ENCODE results near the gene FNTB.
A peak's percentile ranks its signal among the peaks of the same experiment; 100 is the strongest.

Gene FNTB

GRCh38 chr14:65092349-65092748 lies 105.7 kb downstream of the FNTB start:
- no peak for DNase-seq

- DNase-seq = no peak
These were observed 109.0 kb downstream of the FNTB start for GRCh38 chr14:65095633-65096205.

GRCh38 chr14:65096323-65097089 lies 109.8 kb downstream of the FNTB start:
- no peak for DNase-seq

- peak; percentile 33 for DNase-seq
These were observed 111.9 kb downstream of the FNTB start for GRCh38 chr14:65098586-65098985.

DNA sequence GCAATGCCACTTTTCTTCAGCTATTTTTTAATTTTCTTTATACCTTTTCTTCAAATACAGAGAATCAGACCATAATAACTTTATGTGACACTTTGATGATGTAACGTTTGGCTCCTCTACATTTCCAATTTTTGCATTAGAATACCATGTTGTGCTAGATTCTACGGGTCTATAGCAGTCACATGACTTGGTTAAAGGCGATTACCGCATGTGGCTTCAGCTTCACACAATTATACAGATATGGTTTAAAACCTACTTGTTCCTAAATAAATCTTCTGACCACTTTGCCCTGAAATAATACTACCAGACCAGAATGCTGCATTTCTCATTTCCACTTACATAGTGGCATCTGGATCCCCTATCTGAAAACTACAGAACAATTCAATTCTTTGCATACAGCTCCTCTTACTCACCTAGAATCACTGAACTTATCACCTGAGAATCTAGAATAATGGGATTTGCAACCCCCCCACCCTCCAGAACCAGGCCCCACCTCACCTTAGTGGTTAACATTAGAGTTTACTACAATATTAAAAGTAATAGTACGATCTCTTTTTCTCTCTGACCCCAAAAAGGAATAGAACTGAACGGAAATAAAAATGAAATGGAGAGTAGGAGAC lies 114.3 kb downstream of the FNTB start:
- DNase-seq = no peak

DNA sequence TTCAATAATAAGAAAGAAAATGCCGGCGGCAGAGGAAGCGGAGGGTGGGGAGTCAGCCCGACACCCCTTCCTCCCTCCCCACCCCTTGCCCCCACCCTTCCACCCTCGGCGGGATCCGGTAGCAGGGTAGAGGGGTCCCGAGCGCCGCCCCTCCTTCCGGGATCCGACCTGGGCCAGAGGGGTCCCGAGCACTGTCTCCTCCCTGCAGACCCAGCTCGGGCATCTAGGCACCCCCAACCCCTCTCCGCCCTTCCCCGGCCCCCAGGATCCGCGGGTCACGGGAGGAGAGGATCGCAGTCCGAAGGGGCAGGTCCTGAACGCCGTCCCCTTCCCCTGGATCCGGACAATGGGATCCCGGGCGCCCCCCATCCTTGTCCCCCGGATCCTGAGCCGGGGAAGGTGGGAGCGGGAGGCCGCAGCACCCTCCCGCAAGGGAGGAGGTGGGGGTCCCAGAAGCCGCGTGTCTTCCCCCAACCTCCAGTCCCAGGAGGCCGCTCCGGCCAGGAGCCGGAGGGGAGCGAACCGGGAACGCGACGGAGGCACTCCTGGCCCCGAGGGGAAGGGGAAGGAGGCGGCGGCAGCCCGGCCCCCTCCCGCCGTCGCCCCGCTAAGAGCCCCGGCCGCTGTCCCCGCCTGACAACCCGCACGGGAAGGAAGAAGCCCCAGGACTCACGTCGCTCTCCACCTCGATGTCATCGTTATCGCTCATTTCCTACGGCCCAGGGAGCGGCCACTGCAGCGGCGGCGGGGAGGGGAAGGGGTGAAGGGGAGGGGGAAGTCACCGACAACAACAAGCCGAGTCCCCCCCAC lies 115.1 kb downstream of the FNTB start:
- no peak for DNase-seq

DNA sequence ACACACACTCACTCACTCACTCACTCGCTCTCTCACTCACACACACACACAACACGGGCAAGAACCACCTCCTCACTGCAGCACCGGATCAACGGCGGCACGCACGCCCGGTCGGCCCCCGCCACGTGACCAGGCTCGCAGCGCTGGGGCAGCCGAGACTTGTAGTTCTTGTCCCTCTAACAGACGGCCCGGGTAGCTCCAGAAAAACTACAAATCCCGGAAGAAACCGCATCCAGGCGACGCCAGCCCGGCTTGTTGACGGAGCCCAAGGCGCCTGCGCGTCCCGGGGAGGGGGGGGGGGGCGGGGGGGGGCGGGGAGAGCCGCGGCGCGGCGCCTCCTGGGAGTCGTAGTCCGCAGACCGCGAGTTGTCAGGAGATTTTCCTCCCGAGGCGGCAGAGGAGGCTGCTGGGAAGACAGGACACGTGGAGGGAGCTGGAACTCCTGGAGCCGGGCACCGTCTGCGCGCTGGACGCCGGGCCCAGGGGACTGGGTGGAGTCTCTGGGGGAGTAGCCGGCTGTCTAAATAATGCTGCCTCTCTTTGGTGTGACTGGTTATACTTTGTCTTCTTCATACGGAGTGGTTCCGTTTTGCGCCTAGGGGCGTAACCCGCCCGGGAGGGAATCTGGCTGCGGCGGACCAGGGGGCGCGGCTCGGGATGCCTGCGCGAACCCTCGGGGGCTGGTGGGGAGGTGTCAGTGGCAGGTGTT lies 115.9 kb downstream of the FNTB start, which contains the start of gene MAX:
Gene MAX (minus strand): TSS at position 77 of the 709 bp plus-strand sequence. CDS start 178 bp downstream, outside the sequence.
- DNase-seq = peak; percentile 99

GRCh38 chr14:65103150-65103760 lies 116.6 kb downstream of the FNTB start:
- DNase-seq = peak; percentile 54

DNA sequence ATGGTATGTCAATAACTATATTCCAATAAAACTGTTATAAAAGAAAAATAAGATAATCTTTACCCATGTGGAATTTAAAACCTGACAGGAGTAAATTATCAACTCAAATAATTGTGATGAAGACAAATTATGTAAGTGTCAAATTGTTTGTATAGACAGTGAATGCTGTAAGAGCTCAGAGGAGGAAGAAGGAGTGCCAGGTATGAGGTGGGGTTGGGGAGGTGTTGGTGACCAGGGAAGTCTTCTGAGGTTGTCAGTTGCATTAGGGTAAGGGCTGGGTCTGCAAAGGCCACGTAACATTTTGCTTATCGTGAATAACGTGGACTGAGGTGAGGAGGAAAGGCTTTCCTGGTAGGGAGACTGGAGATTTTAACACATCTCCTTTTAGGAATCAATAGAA lies 118.1 kb downstream of the FNTB start:
- no peak for DNase-seq

GRCh38 chr14:65106316-65106715 lies 119.6 kb downstream of the FNTB start:
- DNase-seq = no peak

DNA sequence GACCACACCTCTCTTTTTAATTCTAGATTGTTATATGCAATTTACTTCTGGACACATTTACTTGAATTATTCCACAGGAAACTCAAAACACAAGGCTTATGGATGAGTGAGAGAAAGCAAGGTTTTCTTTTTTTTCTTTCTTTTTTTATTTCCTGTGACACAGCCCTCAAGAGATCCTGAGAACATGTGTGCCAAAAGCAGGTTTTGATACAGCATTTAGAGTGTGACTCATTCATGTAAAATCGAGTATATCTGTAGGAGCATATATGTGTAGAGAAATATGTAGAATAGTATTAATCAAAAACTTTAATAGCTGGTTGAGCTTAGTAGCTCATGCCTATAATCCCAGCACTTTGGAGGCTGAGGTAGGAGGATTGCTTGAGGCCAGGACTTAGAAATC lies 120.0 kb downstream of the FNTB start:
- no peak for DNase-seq

- DNase-seq = no peak
These were observed 120.5 kb downstream of the FNTB start for GRCh38 chr14:65107200-65107599.

GRCh38 chr14:65109357-65109756 lies 122.7 kb downstream of the FNTB start:
- no peak for DNase-seq

DNA sequence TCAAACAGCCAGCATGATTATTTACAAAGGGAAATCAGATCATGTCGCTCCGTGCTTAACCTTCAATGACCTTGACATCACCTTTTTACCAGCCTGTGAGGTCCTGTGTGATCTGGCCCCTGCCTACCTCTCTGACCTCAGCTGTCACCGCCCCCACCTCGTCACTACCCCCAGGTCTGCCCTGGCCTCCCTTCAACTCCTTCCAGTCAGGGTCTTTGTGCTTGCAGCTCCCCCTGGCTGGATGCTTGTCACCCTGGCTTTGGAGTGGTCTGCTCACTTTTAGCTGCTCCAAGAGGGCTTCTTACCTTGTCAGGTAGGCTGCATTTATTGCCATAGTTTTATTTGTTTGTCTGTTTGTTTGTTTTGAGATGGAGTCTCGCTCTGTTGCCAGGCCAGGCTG lies 123.8 kb downstream of the FNTB start:
- no peak for DNase-seq

Measured in HCEC 1CT (cell line).